Nucleus accumbens (tissue), 56 donors: ENCODE results near the gene KIF9.
"Not testable (repeated sequence)": the region's sequence is repeated elsewhere in the genome, so short reads cannot be mapped to it uniquely, and the experiment has no call there.

Source experiments
- DNase-seq, 56 donors: peaks; one replicate each; lab custom pipeline; 2025; lab: John Stamatoyannopoulos, UW

The KIF9 gene

GRCh38 chr3:47202542-47202941 lies 80.1 kb downstream of the KIF9 start:
- DNase-seq = no peak

DNA sequence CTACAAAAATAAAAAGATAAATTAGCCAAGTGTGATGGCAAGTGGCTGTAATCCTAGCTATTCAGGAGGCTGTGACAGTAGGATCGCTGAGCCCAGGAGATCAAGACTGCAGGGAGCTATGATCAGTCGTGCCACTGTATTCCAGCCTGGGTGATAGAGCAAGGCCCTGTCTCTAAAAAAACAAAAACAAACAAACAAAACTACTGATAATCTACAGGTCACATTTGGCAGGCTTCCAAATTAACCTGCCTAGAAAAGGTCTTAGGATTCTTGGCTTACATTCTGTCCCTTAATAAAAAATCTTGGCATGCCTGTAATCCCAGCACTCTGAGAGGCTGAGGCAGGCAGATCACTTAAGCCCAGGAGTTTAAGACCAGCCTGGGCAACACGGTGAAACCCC lies 85.3 kb downstream of the KIF9 start:
- DNase-seq = no peak

DNA sequence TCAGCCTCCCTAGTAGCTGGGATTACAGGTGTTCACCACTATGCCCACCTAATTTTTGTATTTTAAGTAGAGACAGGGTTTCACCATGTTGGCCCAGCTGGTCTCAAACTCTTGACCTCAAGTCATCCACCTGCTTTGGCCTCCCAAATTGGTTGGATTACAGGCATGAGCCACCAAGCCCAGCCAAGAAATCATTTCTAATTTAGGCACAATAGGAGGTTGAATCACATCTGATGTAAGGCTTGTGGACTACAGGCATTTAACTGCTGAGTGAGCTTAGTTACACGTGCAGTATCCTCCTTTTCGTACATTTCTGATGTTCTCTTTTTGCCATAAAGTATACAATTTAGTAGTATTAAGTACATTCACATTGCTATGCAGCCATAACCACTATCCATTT lies 87.6 kb downstream of the KIF9 start:
- DNase-seq = no peak

GRCh38 chr3:47193871-47194859 lies 88.4 kb downstream of the KIF9 start:
- DNase-seq = no peak

DNA sequence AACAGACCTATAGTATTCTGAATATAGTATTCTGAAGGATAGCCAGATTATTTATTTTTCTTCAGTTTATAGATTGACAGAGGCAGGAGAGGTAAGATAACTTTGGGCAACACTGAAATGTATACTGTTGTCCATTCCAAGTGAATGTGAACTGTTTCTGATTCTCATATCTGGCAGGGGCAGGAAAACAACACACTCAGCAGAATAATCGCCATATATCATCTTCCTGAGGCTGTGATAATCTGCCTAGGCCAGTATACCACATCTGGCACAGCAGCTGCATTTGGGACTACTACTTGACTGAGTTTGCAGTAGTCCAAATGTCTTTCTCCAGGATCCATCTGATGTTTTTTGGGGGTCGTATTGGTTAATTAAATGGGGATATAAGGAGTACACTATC lies 96.3 kb downstream of the KIF9 start:
- DNase-seq = no peak

DNA sequence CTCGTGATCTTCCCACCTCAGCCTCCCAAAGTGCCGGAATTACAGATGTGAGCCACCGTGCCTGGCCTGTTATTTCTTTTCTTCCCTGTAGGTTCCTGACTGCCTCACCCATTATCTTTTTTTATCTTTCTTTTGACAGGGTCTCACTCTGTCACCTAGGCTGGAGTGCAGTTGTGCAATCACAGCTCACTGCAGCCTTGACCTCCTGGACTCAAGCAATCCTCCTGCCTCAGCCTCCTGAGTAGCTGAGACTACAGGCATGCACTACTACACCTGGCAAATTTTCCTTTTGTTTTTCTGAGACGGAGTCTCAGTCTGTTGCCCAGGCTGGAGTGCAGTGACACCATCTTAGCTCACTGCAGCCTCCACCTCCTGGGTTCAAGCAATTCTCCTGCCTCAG lies 100.9 kb downstream of the KIF9 start:
- not testable (repeated sequence) for DNase-seq

GRCh38 chr3:47180011-47180410 lies 102.6 kb downstream of the KIF9 start:
- not testable (repeated sequence) for DNase-seq
